ENCODE data around the gene WDR86. TPM values are rescaled to one million over a fixed set of nuclear protein-coding genes. Genes with fewer than 3 reads are reported as not detected.

Gene WDR86
- total RNA-seq, 1 experiment from 2014 or later, result not detected

- intact Hi-C loops (cut with micrococcal nuclease), result no loop called here
- POLR2A ChIA-PET, result no interaction called here
- TF ChIP-seq EGR1 (IDR thresholded peaks at IDR 0.05; ENCODE audit: low read depth), result no peak
- H3K9me2 ChIP-seq (ENCODE audit: insufficient read depth), result no peaks in the 10 kb centered on the region
- no peak overlapping the region for H3K4me2 ChIP-seq (ENCODE audit: low read length)
- BruUV-seq (replicated peaks), result no TSS peak
- H3K4me1 ChIP-seq (ENCODE audit: control insufficient read depth in 1 of 2, insufficient read depth in 2 of 2, low read length in 2 of 2), result peaks cover 24 to 31% of the 10 kb centered on the region in 2 experiments
- no peaks in the 10 kb centered on the region for H4K20me1 ChIP-seq (ENCODE audit: insufficient read depth)
- DNase-seq (ENCODE audit: low read depth, low spot score), result no peak
- H3K9ac ChIP-seq (ENCODE audit: low read length), result no peak overlapping the region
- no peaks in the 10 kb centered on the region for H3K9me3 ChIP-seq (ENCODE audit: control insufficient read depth in 1 of 2, insufficient read depth in 1 of 2, low read depth in 1 of 2, low read length in 2 of 2)
- H3K27ac ChIP-seq (ENCODE audit: low read depth, low read length), result no peak overlapping the region
- no peak overlapping the region for H3K4me3 ChIP-seq (replicated peaks in 1 of 2; ENCODE audit: low read depth in 1 of 2, low read length in 2 of 2)
- no peak for ATAC-seq
- H3K79me2 ChIP-seq (ENCODE audit: insufficient read depth, low read length), result no peaks in the 10 kb centered on the region
- H3K27me3 ChIP-seq (ENCODE audit: insufficient read depth, low read length), result no peaks in the 10 kb centered on the region
- no peak overlapping the region for H2AFZ ChIP-seq (ENCODE audit: low read depth, low read length, poor library complexity, severe bottlenecking)
- CTCF ChIA-PET, result no interaction called here
- RAD21 ChIA-PET (ENCODE audit: low non-redundant PET in 1 of 2, low total read pairs in 2 of 2, uncharacterized antibody in 2 of 2, unreplicated experiment in 2 of 2), result no interaction called here
- H3K36me3 ChIP-seq (ENCODE audit: control insufficient read depth in 1 of 2, insufficient read depth in 2 of 2, low read length in 2 of 2), result no peaks in the 10 kb centered on the region
Measured at GRCh38 chr7:151408498-151408838, 1.4 kb downstream of the WDR86 start.

- BruUV-seq (replicated peaks), result no TSS peak
Measured at GRCh38 chr7:151406886-151407583, 2.8 kb downstream of the WDR86 start.

More at GRCh38 chr7:151406886-151407583, 2.8 kb downstream of the WDR86 start:
- ATAC-seq (no peak), DNase-seq (ENCODE audit: low read depth, low spot score) (no peak)
- H2AFZ ChIP-seq (ENCODE audit: low read depth, low read length, poor library complexity, severe bottlenecking), result no peak overlapping the region
- no peak overlapping the region for H3K4me2 ChIP-seq (ENCODE audit: low read length)
- H3K4me1 ChIP-seq (ENCODE audit: control insufficient read depth in 1 of 2, insufficient read depth in 2 of 2, low read length in 2 of 2), result peaks cover 35 to 45% of the 10 kb centered on the region in 2 experiments
- no peaks in the 10 kb centered on the region for H4K20me1 ChIP-seq (ENCODE audit: insufficient read depth)
- intact Hi-C loops (cut with micrococcal nuclease), result no loop called here
- no peaks in the 10 kb centered on the region for H3K9me2 ChIP-seq (ENCODE audit: insufficient read depth)
- no peak overlapping the region for H3K4me3 ChIP-seq (replicated peaks in 1 of 2; ENCODE audit: low read depth in 1 of 2, low read length in 2 of 2)
- H3K9me3 ChIP-seq (ENCODE audit: control insufficient read depth in 1 of 2, insufficient read depth in 1 of 2, low read depth in 1 of 2, low read length in 2 of 2), result no peaks in the 10 kb centered on the region
- no peaks in the 10 kb centered on the region for H3K27me3 ChIP-seq (ENCODE audit: insufficient read depth, low read length)
- ChIA-PET CTCF (no interaction called here), RAD21 (ENCODE audit: low non-redundant PET in 1 of 2, low total read pairs in 2 of 2, uncharacterized antibody in 2 of 2, unreplicated experiment in 2 of 2) (no interaction called here), POLR2A (no interaction called here)
- H3K36me3 ChIP-seq (ENCODE audit: control insufficient read depth in 1 of 2, insufficient read depth in 2 of 2, low read length in 2 of 2), result no peaks in the 10 kb centered on the region
- no peak overlapping the region for H3K27ac ChIP-seq (ENCODE audit: low read depth, low read length)
- TF ChIP-seq SIN3A (IDR thresholded peaks at IDR 0.05; ENCODE audit: low read depth), result no peak
- H3K9ac ChIP-seq (ENCODE audit: low read length), result no peak overlapping the region
- H3K79me2 ChIP-seq (ENCODE audit: insufficient read depth, low read length), result no peaks in the 10 kb centered on the region

Measured in HCT116 (cell line).